Left colon (tissue), 2 donors: ENCODE results near the gene UPF1. TPM values are rescaled to one million over a fixed set of nuclear protein-coding genes. Genes with fewer than 3 reads are reported as not detected.

Experiments
- ATAC-seq: fragments of 200-7000 bp; cut with Tn5 transposase; one replicate; pipeline ENCODE4 v1.9.1; 2020; ENCODE audit warnings: mild to moderate bottlenecking, moderate library complexity
- DNase-seq, 2 donors: peaks; one replicate each; pipeline ENCODE4 v3.0.0-alpha.2; 2020
- intact Hi-C, 2 donors: fragments of 100-400 bp; cut with DNase I in 1 of 2; cut with micrococcal nuclease in 1 of 2; formaldehyde crosslinking; loops; one replicate each; pipeline versions ENCODE4 v1.11.2 to v1.14.0; 2022; cut with DNase I, micrococcal nuclease
- long read RNA-seq: library from polyadenylated mRNA; unstranded; transcript quantifications from one replicate; pipeline ENCODE4 v2.0.0, GENCODE V29; 2021
- total RNA-seq, 2 donors: library from RNA; stranded (reverse); fragmentation: NEBNext Ultra II Directional; extraction: Animal tissue kit (Norgen Biotek cat#: 25700); gene quantifications; one replicate each; pipeline ENCODE4 v1.2.1, GENCODE V29; 2021
- donor health status: DM: no; HTN: no; CAD: no.
- donor health status: DM: yes; HTN: yes; CAD: no.

UPF1 gene
- 10 to 100 TPM; 67.6 to 81.8 TPM for total RNA-seq
- long read RNA-seq, full-length matches to known transcripts: 21 of 109 reads
- long read RNA-seq, partial matches to known transcripts: 64 of 109 reads
- long read RNA-seq, other reads (novel, unspliced or antisense): 24 of 109 reads

- peak; percentile 76 for ATAC-seq
- intact Hi-C loops: no loop called here
- peak; percentile 95 to 96 for DNase-seq
Observed at GRCh38 chr19:18831524-18832305, at the start of gene UPF1. Gene UPF1 (plus strand): TSS chr19:18831959. CDS start chr19:18832210, 251 bp downstream.

- intact Hi-C loops: no loop called here
- DNase-seq (no peak), ATAC-seq (no peak)
Observed at GRCh38 chr19:18782559-18783225, 49.1 kb upstream of the UPF1 start.

DNA sequence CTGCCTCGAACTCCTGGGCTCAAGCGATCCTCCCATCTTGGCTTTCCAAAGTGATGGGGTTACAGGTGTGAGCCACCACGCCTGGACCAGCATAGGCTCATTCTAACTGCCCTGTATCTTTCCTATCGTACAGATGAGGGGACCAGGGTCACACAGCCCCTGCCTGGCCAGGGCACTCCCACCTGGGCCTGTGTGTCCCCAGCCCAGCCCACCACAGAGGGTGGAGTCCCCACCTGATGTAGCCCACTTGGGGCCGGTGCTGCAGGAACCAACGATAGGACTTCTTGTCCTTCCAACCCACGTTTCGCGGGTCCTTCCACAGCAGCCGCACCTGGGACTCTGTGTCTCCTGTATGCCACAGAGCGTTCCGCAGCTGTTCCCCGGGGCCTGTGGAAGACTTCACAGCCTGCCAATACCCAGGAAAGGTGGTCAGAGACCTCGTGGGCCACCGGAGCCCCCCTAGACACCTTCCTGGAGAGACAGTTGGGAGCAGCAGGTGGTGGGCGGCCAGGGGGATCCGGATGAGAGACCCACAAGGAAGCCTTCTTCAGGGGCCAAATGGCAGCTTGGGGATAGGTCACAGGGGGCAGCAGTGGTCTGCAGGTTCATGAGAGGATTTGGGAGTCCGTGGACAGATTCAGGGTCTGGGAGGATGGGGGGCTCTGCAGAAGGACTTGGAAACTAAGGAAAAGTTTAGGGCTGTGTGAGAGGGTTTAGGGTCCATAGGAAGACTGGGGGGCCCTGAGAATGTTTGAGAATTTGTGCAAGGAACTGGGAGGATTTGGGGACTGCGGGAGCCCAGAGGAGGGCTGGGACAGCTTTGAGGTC, 47.6 kb upstream of the UPF1 start:
- ATAC-seq (no peak), DNase-seq (no peak)
- intact Hi-C loops: no loop called here

GRCh38 chr19:18784786-18785120, 47.0 kb upstream of the UPF1 start:
- ATAC-seq: no peak
- intact Hi-C loops: no loop called here

GRCh38 chr19:18785179-18786124, 46.3 kb upstream of the UPF1 start:
- intact Hi-C loops: no loop called here
- peak; percentile 93 for ATAC-seq

More at GRCh38 chr19:18784786-18785120, 47.0 kb upstream of the UPF1 start:
- DNase-seq: no peak

DNA sequence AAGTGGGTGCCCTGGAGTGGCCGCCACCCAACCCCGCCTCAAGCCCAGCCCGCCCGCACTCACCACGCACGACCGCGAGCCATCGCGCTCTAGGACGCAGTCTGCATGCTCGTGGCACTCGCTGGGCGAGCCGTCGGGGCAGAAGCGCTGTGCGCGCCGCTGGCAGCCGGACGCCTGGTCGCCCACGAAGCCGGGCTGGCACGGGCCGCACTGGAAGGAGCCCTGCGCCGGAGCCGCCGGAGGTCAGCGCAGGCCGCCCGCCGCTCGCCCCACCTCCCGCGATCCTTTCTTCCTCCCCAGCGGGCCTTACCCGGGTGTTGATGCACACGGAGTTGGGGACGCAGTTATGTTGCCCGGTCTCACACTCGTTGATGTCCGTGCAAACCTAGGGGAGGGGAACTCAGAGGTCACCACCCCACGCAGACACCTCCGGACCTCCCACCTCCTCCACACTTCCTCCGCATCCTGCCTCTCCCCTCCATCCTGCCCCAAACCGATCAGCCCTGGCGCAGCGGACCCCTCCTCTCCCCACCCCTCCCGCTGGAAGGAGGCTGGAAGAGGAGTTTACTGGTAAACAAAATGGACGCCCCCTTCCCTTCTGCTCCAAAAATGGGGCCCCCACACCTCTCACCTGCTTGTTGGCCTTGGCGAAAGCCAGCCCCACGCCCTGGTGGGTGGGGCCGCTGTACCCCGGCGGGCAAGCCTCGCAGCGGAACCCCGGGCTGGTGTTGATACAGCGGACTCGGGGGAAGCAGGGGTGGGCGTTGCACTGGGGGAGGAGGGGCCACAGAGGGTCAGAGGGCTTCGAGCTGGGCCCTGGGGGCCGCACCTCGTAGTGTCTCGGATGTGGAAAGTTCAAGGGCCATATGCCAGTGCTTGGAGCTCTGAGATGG, 43.0 kb upstream of the UPF1 start:
- intact Hi-C loops: no loop called here
- no peak for ATAC-seq
- no peak for DNase-seq

More at GRCh38 chr19:18785179-18786124, 46.3 kb upstream of the UPF1 start:
- DNase-seq: peak; percentile 84 to 95

DNA sequence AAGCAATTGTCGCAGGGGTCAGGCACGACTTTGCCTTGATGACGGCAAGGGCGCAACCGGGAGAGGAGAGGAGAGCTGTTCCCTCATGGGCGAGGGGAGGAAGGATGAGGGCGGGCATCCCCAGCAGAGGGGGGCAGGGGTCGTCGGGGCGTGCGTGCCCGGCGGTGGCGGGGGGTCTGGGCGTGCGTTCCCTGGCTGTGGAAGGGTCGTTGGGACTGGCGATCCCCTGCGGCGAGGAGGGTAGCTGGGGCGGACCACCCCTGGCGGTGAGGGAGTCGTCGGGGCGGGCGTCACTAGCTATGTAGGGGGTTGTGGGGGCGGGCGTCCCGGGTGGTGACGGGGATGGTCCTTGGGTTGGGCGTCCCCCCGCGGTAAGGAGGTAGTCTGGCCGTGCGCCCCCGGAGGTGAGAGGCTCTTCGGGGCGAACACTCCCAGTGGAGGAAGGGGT, 42.3 kb upstream of the UPF1 start:
- no peak for ATAC-seq
- intact Hi-C loops: no loop called here
- DNase-seq: no peak

DNA sequence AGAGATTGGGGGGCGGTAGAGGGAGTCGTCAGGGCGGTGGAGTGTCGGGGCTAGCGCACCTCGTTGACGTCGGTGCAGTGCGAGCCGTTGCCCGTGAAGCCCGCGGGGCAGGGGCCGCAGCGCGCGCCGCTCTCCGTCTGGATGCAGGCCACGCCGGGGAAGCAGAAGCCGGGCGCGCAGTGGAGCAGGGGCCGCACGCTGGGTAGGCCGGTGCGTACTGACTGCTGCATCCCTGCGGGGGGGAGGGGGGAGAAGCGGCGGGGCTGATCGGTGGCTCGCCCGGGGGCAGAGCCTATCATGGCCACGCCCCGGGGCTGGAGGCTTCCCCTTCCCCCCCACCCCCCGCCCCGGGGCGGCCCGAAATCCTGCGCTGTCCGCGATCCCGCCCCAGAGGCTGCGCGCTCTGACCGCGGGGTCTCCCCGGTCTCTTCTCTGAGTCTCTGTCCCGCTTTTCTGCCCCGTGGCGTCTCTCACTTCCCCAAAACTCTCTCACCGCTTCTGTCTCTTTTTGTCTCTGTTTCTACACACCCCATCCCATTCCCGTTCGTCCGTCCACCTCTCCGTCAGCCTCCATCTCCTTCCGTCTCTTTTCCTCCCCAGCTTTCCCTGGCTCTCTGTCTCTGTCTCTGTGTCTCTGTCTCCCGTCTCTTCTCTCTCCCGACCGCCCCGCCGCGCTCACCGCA, 41.7 kb upstream of the UPF1 start:
- intact Hi-C loops: no loop called here
- DNase-seq (no peak), ATAC-seq (no peak)

GRCh38 chr19:18790566-18791314, 41.0 kb upstream of the UPF1 start, which contains the start of gene COMP:
Gene COMP (minus strand): TSS chr19:18791305. CDS start chr19:18791269, 36 bp downstream.
- DNase-seq (no peak), ATAC-seq (no peak)
- intact Hi-C loops: no loop called here

DNA sequence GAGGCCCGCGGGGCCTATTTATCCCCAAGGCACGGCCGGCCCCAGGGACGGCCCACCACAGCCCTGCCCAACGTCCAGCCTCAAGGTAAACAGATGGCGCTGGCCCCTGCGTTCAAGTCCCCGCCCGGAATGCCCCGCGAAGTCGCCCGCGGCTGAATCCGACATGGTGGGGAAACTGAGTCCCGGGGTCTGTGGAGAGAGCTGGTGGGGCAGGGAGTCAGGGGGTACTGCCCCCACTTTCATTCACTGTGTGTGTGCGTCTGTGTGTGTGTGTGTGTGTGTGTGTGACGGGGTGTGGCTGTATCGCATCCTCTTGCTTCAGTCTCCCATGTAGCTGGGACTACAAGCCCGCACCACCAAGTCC, 40.5 kb upstream of the UPF1 start:
- intact Hi-C loops: no loop called here
- DNase-seq (no peak), ATAC-seq (no peak)

DNA sequence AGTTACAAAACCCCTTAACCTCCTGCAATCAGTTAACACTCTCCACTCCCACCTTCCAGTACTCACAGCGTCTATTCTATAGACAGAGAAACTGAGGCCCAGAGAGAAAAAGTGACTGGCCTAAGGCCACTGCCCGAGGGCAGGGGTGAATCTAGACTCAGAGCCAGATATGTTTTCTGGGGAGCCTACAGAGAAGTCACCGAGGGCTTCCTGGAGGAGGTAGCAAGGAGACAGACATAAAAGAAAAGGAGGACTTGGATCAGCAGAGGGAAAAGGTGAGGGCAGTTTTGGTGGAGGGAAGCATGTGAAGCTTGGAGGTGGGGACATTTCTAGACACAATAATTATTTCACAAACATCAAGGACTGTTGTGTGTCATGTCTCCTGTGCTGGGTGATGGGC, 39.1 kb upstream of the UPF1 start:
- ATAC-seq: no peak

DNA sequence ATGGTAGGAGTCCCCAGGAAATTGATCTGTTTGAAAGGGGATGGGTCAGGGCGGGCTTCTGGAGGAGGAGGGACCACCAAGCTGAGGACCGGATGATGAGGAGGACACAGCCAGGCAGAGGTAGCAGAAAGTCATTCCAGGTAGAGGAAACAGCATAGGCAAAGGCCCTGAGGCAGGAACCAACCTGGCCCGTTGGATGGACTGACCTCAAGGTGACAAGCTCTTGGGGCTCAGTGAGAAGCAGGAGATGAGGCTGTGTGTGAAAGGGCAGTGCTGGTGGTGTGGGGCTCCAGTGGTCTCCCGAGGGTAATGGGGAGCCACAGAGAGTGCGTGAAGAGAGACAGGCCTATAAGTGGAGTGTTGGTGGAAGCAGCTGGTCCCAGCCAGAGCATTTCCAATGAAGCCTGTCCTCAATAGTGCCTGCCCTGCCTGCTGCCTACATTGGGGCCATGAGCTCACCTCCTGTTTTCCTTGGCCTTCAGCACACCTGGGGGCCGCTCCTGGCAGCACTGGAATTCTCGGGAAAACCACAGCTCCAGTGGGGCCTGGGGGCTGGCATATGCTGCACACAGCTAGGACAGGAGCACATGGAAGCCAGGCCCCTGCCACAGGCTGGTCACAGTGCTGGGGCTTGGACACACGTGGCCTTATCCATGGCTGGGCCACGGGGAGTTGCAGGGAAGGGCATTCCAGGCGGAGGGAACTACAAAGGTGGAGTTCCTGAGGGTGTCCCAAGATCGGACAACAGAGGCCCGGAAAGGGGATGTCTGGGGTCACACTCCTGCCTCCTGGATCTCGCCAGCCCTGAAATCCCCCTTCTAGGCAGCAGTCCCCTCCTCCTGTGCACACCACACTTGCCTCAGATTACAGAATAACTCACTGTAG, 38.4 kb upstream of the UPF1 start:
- intact Hi-C loops: no loop called here
- DNase-seq: no peak
- ATAC-seq: no peak

More for the DNA sequence above, 39.1 kb upstream of the UPF1 start:
- intact Hi-C loops: no loop called here
- no peak for DNase-seq

GRCh38 chr19:18794029-18794313, 37.8 kb upstream of the UPF1 start:
- intact Hi-C loops: no loop called here
- DNase-seq: no peak
- ATAC-seq: no peak

GRCh38 chr19:18794692-18795091, 37.1 kb upstream of the UPF1 start:
- intact Hi-C loops: no loop called here
- ATAC-seq (no peak), DNase-seq (no peak)

DNA sequence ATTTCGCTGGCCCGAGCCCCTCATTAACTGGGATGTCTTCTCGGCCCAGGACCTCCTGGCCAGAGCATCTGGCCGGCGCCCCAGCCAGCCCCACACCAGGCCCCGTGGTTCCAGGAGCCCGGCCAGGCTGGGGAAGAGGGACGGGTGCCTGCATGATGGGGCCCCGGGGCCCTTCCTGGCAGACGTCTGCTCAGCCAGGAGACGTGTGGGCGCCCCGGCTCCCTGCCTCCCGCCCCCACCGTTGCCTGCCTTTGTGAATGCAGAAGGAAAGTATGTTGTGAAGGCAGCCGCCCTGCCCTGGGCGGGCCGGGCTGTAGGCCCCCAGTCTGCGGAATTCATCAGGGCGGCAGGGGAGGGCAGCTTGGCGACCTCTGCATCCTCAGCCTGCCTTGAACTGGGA, 36.2 kb upstream of the UPF1 start:
- no peak for ATAC-seq
- DNase-seq: no peak
- intact Hi-C loops: no loop called here
